ENCODE results near the gene HIPK1.

GRCh38 chr1:113983391-113983790 lies 54.3 kb downstream of the HIPK1 start:
- TF ChIP-seq, protein P1, sequence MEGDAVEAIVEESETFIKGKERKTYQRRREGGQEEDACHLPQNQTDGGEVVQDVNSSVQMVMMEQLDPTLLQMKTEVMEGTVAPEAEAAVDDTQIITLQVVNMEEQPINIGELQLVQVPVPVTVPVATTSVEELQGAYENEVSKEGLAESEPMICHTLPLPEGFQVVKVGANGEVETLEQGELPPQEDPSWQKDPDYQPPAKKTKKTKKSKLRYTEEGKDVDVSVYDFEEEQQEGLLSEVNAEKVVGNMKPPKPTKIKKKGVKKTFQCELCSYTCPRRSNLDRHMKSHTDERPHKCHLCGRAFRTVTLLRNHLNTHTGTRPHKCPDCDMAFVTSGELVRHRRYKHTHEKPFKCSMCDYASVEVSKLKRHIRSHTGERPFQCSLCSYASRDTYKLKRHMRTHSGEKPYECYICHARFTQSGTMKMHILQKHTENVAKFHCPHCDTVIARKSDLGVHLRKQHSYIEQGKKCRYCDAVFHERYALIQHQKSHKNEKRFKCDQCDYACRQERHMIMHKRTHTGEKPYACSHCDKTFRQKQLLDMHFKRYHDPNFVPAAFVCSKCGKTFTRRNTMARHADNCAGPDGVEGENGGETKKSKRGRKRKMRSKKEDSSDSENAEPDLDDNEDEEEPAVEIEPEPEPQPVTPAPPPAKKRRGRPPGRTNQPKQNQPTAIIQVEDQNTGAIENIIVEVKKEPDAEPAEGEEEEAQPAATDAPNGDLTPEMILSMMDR (IDR thresholded peaks at IDR 0.05): no peak
- TF ChIP-seq POLR2A (IDR thresholded peaks at IDR 0.05): no peak

Measured in testis (tissue), 2 donors.